NB4 (cell line): Measurements from ENCODE around the gene LAMB1.

Experiments used
- CTCF ChIP-seq: IDR thresholded peaks from one replicate; pipeline ENCODE4 v1.5.1; 2012; ENCODE audit warnings: low read depth, low read length
- MAX ChIP-seq: IDR thresholded peaks from 2 replicates; pipeline ENCODE4 v1.6.1; 2011; ENCODE audit warnings: low read depth, low read length
- MYC ChIP-seq: IDR thresholded peaks from 2 replicates; pipeline ENCODE4 v1.6.1; 2011; ENCODE audit warnings: low read depth, low read length
- POLR2A ChIP-seq: IDR thresholded peaks from 2 replicates; pipeline ENCODE4 v1.6.1; 2011; ENCODE audit warnings: mild to moderate bottlenecking; ENCODE audit not compliant: insufficient read length; ENCODE audit errors: extremely low read depth

GRCh38 chr7:107938456-107939250 is 64.3 kb downstream of the LAMB1 start:
- no peak for TF ChIP-seq CTCF
- TF ChIP-seq POLR2A = no peak
- TF ChIP-seq MAX = no peak
- TF ChIP-seq MYC = no peak
